GM21423 (cell line): Measurements from ENCODE around the gene PM20D1.
"Not testable (repeated sequence)": the region's sequence is repeated elsewhere in the genome, so short reads cannot be mapped to it uniquely, and the experiment has no call there.

Experiments
- ATAC-seq: cut with Tn5 transposase; IDR thresholded peaks from one replicate; pipeline ENCODE4 v1.9.1; 2021; ENCODE audit warnings: mild to moderate bottlenecking, moderate library complexity; ENCODE audit not compliant: unreplicated experiment

The PM20D1 gene

GRCh38 chr1:205843036-205843859 is 6.7 kb downstream of the PM20D1 start:
- no peak for ATAC-seq

- no peak for ATAC-seq
These were observed 7.7 kb downstream of the PM20D1 start for GRCh38 chr1:205842229-205842628.

GRCh38 chr1:205840146-205840923 is 9.6 kb downstream of the PM20D1 start:
- ATAC-seq = no peak

GRCh38 chr1:205837382-205837970 is 12.5 kb downstream of the PM20D1 start:
- no peak for ATAC-seq

- no peak for ATAC-seq
These were observed 15.2 kb downstream of the PM20D1 start for GRCh38 chr1:205834751-205835150.

GRCh38 chr1:205832326-205832751 is 17.6 kb downstream of the PM20D1 start:
- ATAC-seq = no peak

- ATAC-seq = no peak
These were observed 22.3 kb downstream of the PM20D1 start for GRCh38 chr1:205827623-205828022.

GRCh38 chr1:205826995-205827394 is 22.9 kb downstream of the PM20D1 start:
- ATAC-seq = no peak

- ATAC-seq = no peak
These were observed 23.7 kb downstream of the PM20D1 start for GRCh38 chr1:205826016-205826806.

GRCh38 chr1:205824180-205824579 is 25.8 kb downstream of the PM20D1 start:
- no peak for ATAC-seq

GRCh38 chr1:205823260-205823659 is 26.7 kb downstream of the PM20D1 start:
- ATAC-seq = not testable (repeated sequence)

- ATAC-seq = no peak
These were observed 27.5 kb downstream of the PM20D1 start for GRCh38 chr1:205822397-205822796.

GRCh38 chr1:205817988-205818387 is 31.9 kb downstream of the PM20D1 start:
- ATAC-seq = no peak

- no peak for ATAC-seq
These were observed 32.6 kb downstream of the PM20D1 start for GRCh38 chr1:205817364-205817763.

GRCh38 chr1:205813755-205814058 is 36.2 kb downstream of the PM20D1 start:
- ATAC-seq = no peak

- peak; percentile 90 for ATAC-seq
These were observed 36.8 kb downstream of the PM20D1 start, which contains the start of gene SLC41A1 for GRCh38 chr1:205812878-205813754. Gene SLC41A1, minus strand, starts transcription at chr1:205813198. Its CDS starts 2,757 bp downstream, at chr1:205810441.

- no peak for ATAC-seq
These were observed 37.6 kb downstream of the PM20D1 start for GRCh38 chr1:205812271-205812877.

- no peak for ATAC-seq
These were observed 38.3 kb downstream of the PM20D1 start for GRCh38 chr1:205811660-205812059.

- ATAC-seq = no peak
These were observed 39.3 kb downstream of the PM20D1 start for GRCh38 chr1:205810448-205811157.
